Testis (tissue), 2 donors: ENCODE data around the gene ZNF14.
"Not testable (repeated sequence)": the region's sequence is repeated elsewhere in the genome, so short reads cannot be mapped to it uniquely, and the experiment has no call there.

ENCODE experiments used
- POLR2A ChIP-seq: fragments of 450-650 bp; IDR thresholded peaks from one replicate; pipeline ENCODE4 v1.6.1; 2017; ENCODE audit warnings: antibody characterized with exemption, mild to moderate bottlenecking, moderate library complexity
- TF ChIP-seq, protein P1 (sequence below), 3 experiments: fragments of 450-650 bp in 2 of 3; fragments of 200-600 bp in 1 of 3; sonication (generic) in 1 of 3; IDR thresholded peaks; one replicate each; pipeline ENCODE4 v1.5.1; 2016 to 2019; ENCODE audit warnings: antibody characterized with exemption in 3 of 3, mild to moderate bottlenecking in 2 of 3, moderate library complexity in 1 of 3

DNA sequence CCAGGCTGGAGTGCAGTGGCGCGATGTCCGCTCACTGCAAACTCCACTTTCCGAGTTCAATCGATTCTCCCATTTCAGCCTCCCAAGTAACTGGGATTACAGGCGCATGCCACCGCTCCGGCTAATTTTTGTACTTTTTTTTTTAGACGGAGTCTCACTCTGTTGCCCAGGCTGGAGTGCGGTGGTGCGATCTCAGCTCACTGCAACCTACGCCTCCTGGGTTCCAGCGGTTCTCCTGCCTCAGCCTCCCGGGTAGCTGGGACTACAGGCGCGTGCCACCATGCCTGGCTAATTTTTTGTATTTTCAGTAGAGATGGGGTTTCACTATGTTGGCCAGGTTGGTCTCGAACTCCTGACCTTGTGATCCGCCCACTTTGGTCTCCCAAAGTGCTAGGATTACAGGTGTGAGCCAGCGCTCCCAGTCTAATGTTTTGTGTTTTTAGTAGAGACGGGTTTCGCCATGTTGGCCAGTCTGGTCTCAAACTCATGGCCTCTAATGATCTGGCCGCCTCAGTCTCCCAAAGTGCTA, 67.4 kb downstream of the ZNF14 start:
- not testable (repeated sequence) for TF ChIP-seq POLR2A
- TF ChIP-seq, protein P1, sequence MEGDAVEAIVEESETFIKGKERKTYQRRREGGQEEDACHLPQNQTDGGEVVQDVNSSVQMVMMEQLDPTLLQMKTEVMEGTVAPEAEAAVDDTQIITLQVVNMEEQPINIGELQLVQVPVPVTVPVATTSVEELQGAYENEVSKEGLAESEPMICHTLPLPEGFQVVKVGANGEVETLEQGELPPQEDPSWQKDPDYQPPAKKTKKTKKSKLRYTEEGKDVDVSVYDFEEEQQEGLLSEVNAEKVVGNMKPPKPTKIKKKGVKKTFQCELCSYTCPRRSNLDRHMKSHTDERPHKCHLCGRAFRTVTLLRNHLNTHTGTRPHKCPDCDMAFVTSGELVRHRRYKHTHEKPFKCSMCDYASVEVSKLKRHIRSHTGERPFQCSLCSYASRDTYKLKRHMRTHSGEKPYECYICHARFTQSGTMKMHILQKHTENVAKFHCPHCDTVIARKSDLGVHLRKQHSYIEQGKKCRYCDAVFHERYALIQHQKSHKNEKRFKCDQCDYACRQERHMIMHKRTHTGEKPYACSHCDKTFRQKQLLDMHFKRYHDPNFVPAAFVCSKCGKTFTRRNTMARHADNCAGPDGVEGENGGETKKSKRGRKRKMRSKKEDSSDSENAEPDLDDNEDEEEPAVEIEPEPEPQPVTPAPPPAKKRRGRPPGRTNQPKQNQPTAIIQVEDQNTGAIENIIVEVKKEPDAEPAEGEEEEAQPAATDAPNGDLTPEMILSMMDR (IDR thresholded peaks at IDR 0.05), result not testable (repeated sequence)
